K562 (cell line): ENCODE data around the gene AKR1A1. TPM values are rescaled to one million over a fixed set of nuclear protein-coding genes. Genes with fewer than 3 reads are reported as not detected.
A peak's percentile ranks its signal among the peaks of the same experiment; 100 is the strongest.

Experiments used
- ARNT ChIP-seq, 2 experiments: fragments of 450-650 bp; IDR thresholded peaks; 2 replicates each; pipeline ENCODE4 v1.6.1; 2016; ENCODE audit warnings: mild to moderate bottlenecking in 1 of 2
- BCOR ChIP-seq: fragments of 450-650 bp; IDR thresholded peaks from 2 replicates; pipeline ENCODE4 v1.6.1; 2016
- DPF2 ChIP-seq: fragments of 450-650 bp; IDR thresholded peaks from 2 replicates; pipeline ENCODE4 v1.6.1; 2016
- EHMT2 ChIP-seq: fragments of 450-650 bp; IDR thresholded peaks from 2 replicates; pipeline ENCODE4 v1.6.1; 2018; ENCODE audit warnings: antibody characterized with exemption
- LCOR ChIP-seq: sonication (generic); formaldehyde crosslinking; IDR thresholded peaks from 2 replicates; pipeline ENCODE4 v1.8.0; 2022; ENCODE audit warnings: mild to moderate bottlenecking, missing genetic modification reagents
- NCOR1 ChIP-seq: fragments of 450-650 bp; IDR thresholded peaks from 2 replicates; pipeline ENCODE4 v1.6.1; 2016; ENCODE audit warnings: mild to moderate bottlenecking, moderate library complexity
- RBM25 ChIP-seq: fragments of 200-400 bp; formaldehyde crosslinking; IDR thresholded peaks from 2 replicates; pipeline ENCODE4 v1.6.1; 2018; ENCODE audit warnings: low read length, low read depth, moderate library complexity; ENCODE audit not compliant: severe bottlenecking
- REST ChIP-seq, 2 experiments: fragments of 450-650 bp; formaldehyde crosslinking in 1 of 2; IDR thresholded peaks; 2 replicates each; pipeline versions ENCODE4 v1.4.0 to v1.6.1; 2014 to 2020; ENCODE audit warnings: mild to moderate bottlenecking in 2 of 2, borderline replicate concordance in 1 of 2, low read depth in 1 of 2
- ZBTB40 ChIP-seq, 2 experiments: fragments of 450-650 bp in 1 of 2; sonication (generic) in 1 of 2; formaldehyde crosslinking in 1 of 2; IDR thresholded peaks; 2 replicates each; pipeline versions ENCODE4 v1.7.1 to v1.9.0; 2016 to 2022; ENCODE audit warnings: inconsistent platforms in 1 of 2, mild to moderate bottlenecking in 1 of 2, missing genetic modification reagents in 1 of 2
- ZFX ChIP-seq: sonication (generic); formaldehyde crosslinking; IDR thresholded peaks from 2 replicates; pipeline ENCODE4 v1.8.0; 2022; ENCODE audit warnings: mild to moderate bottlenecking, missing genetic modification reagents, moderate library complexity
- ZNF324 ChIP-seq: fragments of 250-450 bp; sonication (Bioruptor Pico); IDR thresholded peaks from 2 replicates; pipeline ENCODE4 v1.4.0; 2020; ENCODE audit warnings: mild to moderate bottlenecking
- polyA plus RNA-seq, 8 experiments: library from polyadenylated mRNA; depleted of rRNA in 4 of 8; stranded (reverse) in 5 of 8; unstranded in 3 of 8; fragments of >200 nt; fragmentation: Nextera tagmentation in 2 of 8; fragmentation: Illumina TruSeq in 1 of 8; extraction: Ambion mirVana in 2 of 8; extraction: Trizol in 1 of 8; gene quantifications; 2 replicates each; pipeline versions ENCODE4 v1.2.1 to v1.2.3, GENCODE V29; 2011 to 2014; ENCODE audit warnings: inconsistent platforms in 1 of 8, missing spikeins in 1 of 8
- total RNA-seq, 7 experiments: library from RNA; depleted of rRNA in 6 of 7; stranded (reverse); fragments of >200 nt in 6 of 7; fragmentation: Illumina TruSeq in 2 of 7; extraction: Trizol in 2 of 7; gene quantifications; 2 replicates each; pipeline versions ENCODE4 v1.2.1 to v1.2.3, GENCODE V29; 2011 to 2021; ENCODE audit warnings: low replicate concordance in 1 of 7

AKR1A1 gene
- total and polyA plus RNA-seq, 9 of the 15 experiments (the other 6 are each of a cell fraction or from before 2014, with no cell fraction given) = 68.6 to 211 (median 132) TPM

- TF ChIP-seq ZNF324 (no peak), EHMT2 (peak; percentile 73), NCOR1 (peak; percentile 63; the same call in 1 of the 2 replicates), ZFX (0 out of 2 replicates have a peak, but pooled peaks have one; percentile 18), ZBTB40 (IDR thresholded peaks at IDR 0.05) (0 out of 2 replicates have a peak, but pooled peaks have one; percentile 16), ZBTB40 (CRISPR knock-in tag; IDR thresholded peaks at IDR 0.05) (no peak), BCOR (peak; percentile 16; the same call in 1 of the 2 replicates), DPF2 (peak; percentile 86), REST (IDR thresholded peaks at IDR 0.05; ENCODE audit: borderline replicate concordance) (0 out of 2 replicates have a peak, but pooled peaks have one; percentile 7), REST (CRISPR knock-in tag; IDR thresholded peaks at IDR 0.05; ENCODE audit: low read depth) (no peak), ARNT (IDR thresholded peaks at IDR 0.05) (peak; percentile 34 to 75; a peak in 1 of 4 replicates), LCOR (CRISPR knock-in tag) (peak; percentile 63; the same call in 1 of the 2 replicates), RBM25 (no peak)
Observed at GRCh38 chr1:45574105-45574626, 23.5 kb downstream of the AKR1A1 start (continued).
